GM23338 (cell line): ENCODE data around the gene FAM50A. TPM values are rescaled to one million over a fixed set of nuclear protein-coding genes. Genes with fewer than 3 reads are reported as not detected.

Experiments
- ATAC-seq: fragments of 200-7000 bp; cut with Tn5 transposase; 3 replicates; pipeline ENCODE4 v1.9.1; 2020
- DNase-seq: peaks from one replicate; pipeline ENCODE4 v3.0.0-alpha.2; 2015; ENCODE audit warnings: low spot score
- H2AFZ ChIP-seq: fragments of 200-600 bp; sonication (generic); 2 replicates; pipeline ENCODE4 v1.8.0; 2016; ENCODE audit warnings: antibody characterized with exemption, mild to moderate bottlenecking, moderate library complexity
- H3F3A ChIP-seq: fragments of 200-600 bp; sonication (generic); replicated peaks from 2 replicates; pipeline ENCODE4 v1.8.0; 2017; ENCODE audit warnings: antibody characterized with exemption, mixed run types, low read depth
- H3K27ac ChIP-seq: fragments of 200-600 bp; sonication (generic); 2 replicates; pipeline ENCODE4 v1.6.1; 2016; ENCODE audit warnings: low read depth
- H3K27me3 ChIP-seq: fragments of 200-600 bp; sonication (generic); 2 replicates; pipeline ENCODE4 v1.8.0; 2016; ENCODE audit warnings: mild to moderate bottlenecking, mixed run types, moderate library complexity; ENCODE audit not compliant: insufficient read depth
- H3K36me3 ChIP-seq: fragments of 200-600 bp; sonication (generic); 2 replicates; pipeline ENCODE4 v1.8.0; 2016; ENCODE audit warnings: mild to moderate bottlenecking; ENCODE audit not compliant: insufficient read depth
- H3K4me1 ChIP-seq: fragments of 200-600 bp; sonication (generic); 2 replicates; pipeline ENCODE4 v1.8.0; 2016; ENCODE audit warnings: mild to moderate bottlenecking, moderate library complexity; ENCODE audit not compliant: insufficient read depth
- H3K4me2 ChIP-seq: fragments of 200-600 bp; sonication (generic); 2 replicates; pipeline ENCODE4 v1.7.1; 2017; ENCODE audit warnings: mixed run types
- H3K4me3 ChIP-seq: fragments of 200-600 bp; sonication (generic); 2 replicates; pipeline ENCODE4 v1.6.1; 2016; ENCODE audit warnings: mixed run types
- H3K79me2 ChIP-seq: fragments of 200-600 bp; sonication (generic); replicated peaks from 2 replicates; pipeline ENCODE4 v1.8.0; 2017; ENCODE audit warnings: mild to moderate bottlenecking; ENCODE audit not compliant: insufficient read depth
- H3K9me2 ChIP-seq: fragments of 200-600 bp; sonication (generic); 2 replicates; pipeline ENCODE4 v1.8.0; 2017; ENCODE audit not compliant: insufficient read depth
- H4K20me1 ChIP-seq: fragments of 200-600 bp; sonication (generic); replicated peaks from 2 replicates; pipeline ENCODE4 v1.8.0; 2017; ENCODE audit warnings: mild to moderate bottlenecking; ENCODE audit not compliant: insufficient read depth
- H3K27ac Mint-ChIP-seq: 2 replicates; pipeline ENCODE4 v1.8.0; 2020; ENCODE audit warnings: inconsistent platforms, mild to moderate bottlenecking, moderate library complexity, mixed read lengths
- H3K27me3 Mint-ChIP-seq: 3 replicates; pipeline ENCODE4 v1.8.0; 2022; ENCODE audit warnings: low read depth, mild to moderate bottlenecking, moderate library complexity, mixed read lengths, inconsistent platforms; ENCODE audit not compliant: insufficient read depth, poor library complexity
- H3K36me3 Mint-ChIP-seq: 3 replicates; pipeline ENCODE4 v1.8.0; 2021; ENCODE audit warnings: low read depth, mild to moderate bottlenecking, inconsistent platforms, moderate library complexity, mixed read lengths
- H3K4me1 Mint-ChIP-seq: 3 replicates; pipeline ENCODE4 v1.8.0; 2020; ENCODE audit warnings: mild to moderate bottlenecking, inconsistent platforms, mixed read lengths
- H3K4me3 Mint-ChIP-seq: 3 replicates; pipeline ENCODE4 v1.8.0; 2021; ENCODE audit warnings: moderate library complexity, mild to moderate bottlenecking, inconsistent platforms, mixed read lengths
- H3K9me3 Mint-ChIP-seq: 3 replicates; pipeline ENCODE4 v1.8.0; 2020; ENCODE audit warnings: moderate library complexity, mild to moderate bottlenecking, inconsistent platforms, mixed read lengths
- CREB1 ChIP-seq: fragments of 250-450 bp; sonication (Bioruptor Pico); IDR thresholded peaks from 2 replicates; pipeline ENCODE4 v1.5.0; 2020; ENCODE audit warnings: low read depth, mild to moderate bottlenecking, moderate library complexity
- EZH2 ChIP-seq: fragments of 200-600 bp; sonication (generic); IDR thresholded peaks from one replicate; pipeline ENCODE4 v1.8.0; 2017; ENCODE audit warnings: antibody characterized with exemption, mild to moderate bottlenecking, low read depth; ENCODE audit not compliant: unreplicated experiment
- EZH2phosphoT487 ChIP-seq: fragments of 200-600 bp; sonication (generic); IDR thresholded peaks from one replicate; pipeline ENCODE4 v1.8.1; 2018; ENCODE audit warnings: antibody characterized with exemption; ENCODE audit not compliant: unreplicated experiment
- JUNB ChIP-seq: IDR thresholded peaks from one replicate; pipeline ENCODE4 v1.6.1; 2016; ENCODE audit warnings: antibody characterized with exemption; ENCODE audit not compliant: unreplicated experiment
- NANOG ChIP-seq: IDR thresholded peaks from 2 replicates; pipeline ENCODE4 v1.6.1; 2016; ENCODE audit warnings: antibody characterized with exemption, borderline replicate concordance
- POLR2AphosphoS5 ChIP-seq: IDR thresholded peaks from 2 replicates; pipeline ENCODE4 v1.6.1; 2016; ENCODE audit warnings: antibody characterized with exemption, low read depth
- STAT1 ChIP-seq: IDR thresholded peaks from one replicate; pipeline ENCODE4 v1.6.1; 2016; ENCODE audit warnings: antibody characterized with exemption; ENCODE audit not compliant: unreplicated experiment
- ZNF114 ChIP-seq: fragments of 250-450 bp; sonication (Bioruptor Pico); IDR thresholded peaks from 2 replicates; pipeline ENCODE4 v1.5.0; 2020; ENCODE audit warnings: mild to moderate bottlenecking, moderate library complexity
- ZNF331 ChIP-seq: fragments of 250-450 bp; sonication (Bioruptor Pico); IDR thresholded peaks from 2 replicates; pipeline ENCODE4 v1.5.0; 2020; ENCODE audit warnings: low read depth, mild to moderate bottlenecking, moderate library complexity
- polyA plus RNA-seq: library from polyadenylated mRNA; unstranded; fragments of >200 nt; fragmentation: Nextera tagmentation; extraction: Ambion mirVana; gene quantifications from 2 replicates; pipeline ENCODE4 v1.2.1, GENCODE V29; 2016
- total RNA-seq: library from RNA; depleted of rRNA; stranded (reverse); fragments of >200 nt; shearing (Covaris generic); gene quantifications from 2 replicates; pipeline ENCODE4 v1.2.3, GENCODE V29; 2014
- TF ChIP-seq, protein P1 (sequence below), 2 experiments: fragments of 200-600 bp in 1 of 2; sonication (generic) in 1 of 2; conservative IDR thresholded peaks; 2 replicates each; pipeline versions ENCODE4 v1.5.1 to v1.6.1; 2016 to 2017; ENCODE audit warnings: antibody characterized with exemption in 2 of 2, low read depth in 2 of 2, mild to moderate bottlenecking in 2 of 2, moderate library complexity in 1 of 2
- TF ChIP-seq, protein P2 (sequence below): IDR thresholded peaks from 2 replicates; pipeline ENCODE4 v1.6.1; 2016; ENCODE audit warnings: antibody characterized with exemption
- TF ChIP-seq, protein P3 (sequence below): fragments of 250-450 bp; sonication (Bioruptor Pico); IDR thresholded peaks from 2 replicates; pipeline ENCODE4 v1.5.0; 2020; ENCODE audit warnings: mild to moderate bottlenecking, moderate library complexity
- TF ChIP-seq, protein P4 (sequence below): IDR thresholded peaks from one replicate; pipeline ENCODE4 v1.6.1; 2018; ENCODE audit warnings: antibody characterized with exemption; ENCODE audit not compliant: unreplicated experiment

FAM50A gene
- total and polyA plus RNA-seq, 2 experiments from 2014 or later, result 23.9 to 77.6 TPM

DNA sequence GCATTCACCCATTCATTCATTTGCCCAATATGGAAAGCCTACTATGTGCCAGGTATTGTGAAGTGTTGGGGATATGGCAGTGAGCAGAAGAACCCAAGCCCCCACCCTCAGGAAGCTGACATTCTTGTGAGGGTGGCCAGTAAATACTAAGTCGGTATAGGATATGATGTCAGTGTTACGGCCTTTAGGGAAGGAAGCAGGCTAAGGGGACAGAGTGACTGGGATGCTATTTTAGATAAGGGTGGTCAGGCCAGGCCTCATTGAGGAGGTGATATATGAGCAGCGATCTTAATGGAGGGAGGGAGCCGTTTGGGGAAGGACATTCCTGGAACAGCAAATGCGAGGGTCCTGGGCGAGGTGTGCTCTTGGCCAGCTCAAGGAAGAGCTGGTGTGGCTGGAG, 13.5 kb upstream of the FAM50A start:
- Histone ChIP-seq H3K79me2 (peaks cover 11% of the 10 kb centered on the region), H2AFZ (no peak overlapping the region), H3K36me3 (no peaks in the 10 kb centered on the region), H3F3A (no peaks in the 10 kb centered on the region), H3K9me2 (no peaks in the 10 kb centered on the region), H4K20me1 (no peaks in the 10 kb centered on the region), H3K4me2 (no peak overlapping the region), H3K27ac (no peak overlapping the region), H3K27me3 (no peaks in the 10 kb centered on the region), H3K4me1 (no peaks in the 10 kb centered on the region; the same call in 1 of the 2 replicates), H3K4me3 (no peak overlapping the region)
- Mint-ChIP-seq H3K27me3 (peaks cover 4% of the 10 kb centered on the region), H3K4me1 (peaks cover 15% of the 10 kb centered on the region), H3K27ac (peak overlapping the region; percentile 85; the same call in 1 of the 2 replicates), H3K36me3 (peaks cover 16% of the 10 kb centered on the region), H3K4me3 (peak overlapping the region; percentile 33; the same call in 1 of the 3 replicates), H3K9me3 (no peaks in the 10 kb centered on the region)
- TF ChIP-seq EZH2phosphoT487 (no peak), EZH2 (no peak), ZNF114 (CRISPR knock-in tag) (no peak), POLR2AphosphoS5 (no peak), JUNB (no peak), ZNF331 (CRISPR knock-in tag) (no peak), STAT1 (no peak), CREB1 (CRISPR knock-in tag) (no peak), NANOG (no peak)
- TF ChIP-seq, protein P1, sequence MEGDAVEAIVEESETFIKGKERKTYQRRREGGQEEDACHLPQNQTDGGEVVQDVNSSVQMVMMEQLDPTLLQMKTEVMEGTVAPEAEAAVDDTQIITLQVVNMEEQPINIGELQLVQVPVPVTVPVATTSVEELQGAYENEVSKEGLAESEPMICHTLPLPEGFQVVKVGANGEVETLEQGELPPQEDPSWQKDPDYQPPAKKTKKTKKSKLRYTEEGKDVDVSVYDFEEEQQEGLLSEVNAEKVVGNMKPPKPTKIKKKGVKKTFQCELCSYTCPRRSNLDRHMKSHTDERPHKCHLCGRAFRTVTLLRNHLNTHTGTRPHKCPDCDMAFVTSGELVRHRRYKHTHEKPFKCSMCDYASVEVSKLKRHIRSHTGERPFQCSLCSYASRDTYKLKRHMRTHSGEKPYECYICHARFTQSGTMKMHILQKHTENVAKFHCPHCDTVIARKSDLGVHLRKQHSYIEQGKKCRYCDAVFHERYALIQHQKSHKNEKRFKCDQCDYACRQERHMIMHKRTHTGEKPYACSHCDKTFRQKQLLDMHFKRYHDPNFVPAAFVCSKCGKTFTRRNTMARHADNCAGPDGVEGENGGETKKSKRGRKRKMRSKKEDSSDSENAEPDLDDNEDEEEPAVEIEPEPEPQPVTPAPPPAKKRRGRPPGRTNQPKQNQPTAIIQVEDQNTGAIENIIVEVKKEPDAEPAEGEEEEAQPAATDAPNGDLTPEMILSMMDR (conservative IDR thresholded peaks at IDR 0.05; ENCODE audit: low read depth in 2 of 2), result no peak
- TF ChIP-seq, protein P2, sequence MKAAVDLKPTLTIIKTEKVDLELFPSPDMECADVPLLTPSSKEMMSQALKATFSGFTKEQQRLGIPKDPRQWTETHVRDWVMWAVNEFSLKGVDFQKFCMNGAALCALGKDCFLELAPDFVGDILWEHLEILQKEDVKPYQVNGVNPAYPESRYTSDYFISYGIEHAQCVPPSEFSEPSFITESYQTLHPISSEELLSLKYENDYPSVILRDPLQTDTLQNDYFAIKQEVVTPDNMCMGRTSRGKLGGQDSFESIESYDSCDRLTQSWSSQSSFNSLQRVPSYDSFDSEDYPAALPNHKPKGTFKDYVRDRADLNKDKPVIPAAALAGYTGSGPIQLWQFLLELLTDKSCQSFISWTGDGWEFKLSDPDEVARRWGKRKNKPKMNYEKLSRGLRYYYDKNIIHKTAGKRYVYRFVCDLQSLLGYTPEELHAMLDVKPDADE, result no peak
- TF ChIP-seq, protein P3, sequence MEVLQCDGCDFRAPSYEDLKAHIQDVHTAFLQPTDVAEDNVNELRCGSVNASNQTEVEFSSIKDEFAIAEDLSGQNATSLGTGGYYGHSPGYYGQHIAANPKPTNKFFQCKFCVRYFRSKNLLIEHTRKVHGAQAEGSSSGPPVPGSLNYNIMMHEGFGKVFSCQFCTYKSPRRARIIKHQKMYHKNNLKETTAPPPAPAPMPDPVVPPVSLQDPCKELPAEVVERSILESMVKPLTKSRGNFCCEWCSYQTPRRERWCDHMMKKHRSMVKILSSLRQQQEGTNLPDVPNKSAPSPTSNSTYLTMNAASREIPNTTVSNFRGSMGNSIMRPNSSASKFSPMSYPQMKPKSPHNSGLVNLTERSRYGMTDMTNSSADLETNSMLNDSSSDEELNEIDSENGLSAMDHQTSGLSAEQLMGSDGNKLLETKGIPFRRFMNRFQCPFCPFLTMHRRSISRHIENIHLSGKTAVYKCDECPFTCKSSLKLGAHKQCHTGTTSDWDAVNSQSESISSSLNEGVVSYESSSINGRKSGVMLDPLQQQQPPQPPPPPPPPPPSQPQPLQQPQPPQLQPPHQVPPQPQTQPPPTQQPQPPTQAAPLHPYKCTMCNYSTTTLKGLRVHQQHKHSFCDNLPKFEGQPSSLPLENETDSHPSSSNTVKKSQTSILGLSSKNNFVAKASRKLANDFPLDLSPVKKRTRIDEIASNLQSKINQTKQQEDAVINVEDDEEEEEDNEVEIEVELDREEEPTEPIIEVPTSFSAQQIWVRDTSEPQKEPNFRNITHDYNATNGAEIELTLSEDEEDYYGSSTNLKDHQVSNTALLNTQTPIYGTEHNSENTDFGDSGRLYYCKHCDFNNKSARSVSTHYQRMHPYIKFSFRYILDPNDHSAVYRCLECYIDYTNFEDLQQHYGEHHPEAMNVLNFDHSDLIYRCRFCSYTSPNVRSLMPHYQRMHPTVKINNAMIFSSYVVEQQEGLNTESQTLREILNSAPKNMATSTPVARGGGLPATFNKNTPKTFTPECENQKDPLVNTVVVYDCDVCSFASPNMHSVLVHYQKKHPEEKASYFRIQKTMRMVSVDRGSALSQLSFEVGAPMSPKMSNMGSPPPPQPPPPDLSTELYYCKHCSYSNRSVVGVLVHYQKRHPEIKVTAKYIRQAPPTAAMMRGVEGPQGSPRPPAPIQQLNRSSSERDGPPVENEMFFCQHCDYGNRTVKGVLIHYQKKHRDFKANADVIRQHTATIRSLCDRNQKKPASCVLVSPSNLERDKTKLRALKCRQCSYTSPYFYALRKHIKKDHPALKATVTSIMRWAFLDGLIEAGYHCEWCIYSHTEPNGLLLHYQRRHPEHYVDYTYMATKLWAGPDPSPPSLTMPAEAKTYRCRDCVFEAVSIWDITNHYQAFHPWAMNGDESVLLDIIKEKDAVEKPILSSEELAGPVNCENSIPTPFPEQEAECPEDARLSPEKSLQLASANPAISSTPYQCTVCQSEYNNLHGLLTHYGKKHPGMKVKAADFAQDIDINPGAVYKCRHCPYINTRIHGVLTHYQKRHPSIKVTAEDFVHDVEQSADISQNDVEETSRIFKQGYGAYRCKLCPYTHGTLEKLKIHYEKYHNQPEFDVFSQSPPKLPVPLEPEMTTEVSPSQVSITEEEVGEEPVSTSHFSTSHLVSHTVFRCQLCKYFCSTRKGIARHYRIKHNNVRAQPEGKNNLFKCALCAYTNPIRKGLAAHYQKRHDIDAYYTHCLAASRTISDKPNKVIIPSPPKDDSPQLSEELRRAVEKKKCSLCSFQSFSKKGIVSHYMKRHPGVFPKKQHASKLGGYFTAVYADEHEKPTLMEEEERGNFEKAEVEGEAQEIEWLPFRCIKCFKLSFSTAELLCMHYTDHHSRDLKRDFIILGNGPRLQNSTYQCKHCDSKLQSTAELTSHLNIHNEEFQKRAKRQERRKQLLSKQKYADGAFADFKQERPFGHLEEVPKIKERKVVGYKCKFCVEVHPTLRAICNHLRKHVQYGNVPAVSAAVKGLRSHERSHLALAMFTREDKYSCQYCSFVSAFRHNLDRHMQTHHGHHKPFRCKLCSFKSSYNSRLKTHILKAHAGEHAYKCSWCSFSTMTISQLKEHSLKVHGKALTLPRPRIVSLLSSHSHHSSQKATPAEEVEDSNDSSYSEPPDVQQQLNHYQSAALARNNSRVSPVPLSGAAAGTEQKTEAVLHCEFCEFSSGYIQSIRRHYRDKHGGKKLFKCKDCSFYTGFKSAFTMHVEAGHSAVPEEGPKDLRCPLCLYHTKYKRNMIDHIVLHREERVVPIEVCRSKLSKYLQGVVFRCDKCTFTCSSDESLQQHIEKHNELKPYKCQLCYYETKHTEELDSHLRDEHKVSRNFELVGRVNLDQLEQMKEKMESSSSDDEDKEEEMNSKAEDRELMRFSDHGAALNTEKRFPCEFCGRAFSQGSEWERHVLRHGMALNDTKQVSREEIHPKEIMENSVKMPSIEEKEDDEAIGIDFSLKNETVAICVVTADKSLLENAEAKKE (CRISPR knock-in tag), result no peak
- TF ChIP-seq, protein P4, sequence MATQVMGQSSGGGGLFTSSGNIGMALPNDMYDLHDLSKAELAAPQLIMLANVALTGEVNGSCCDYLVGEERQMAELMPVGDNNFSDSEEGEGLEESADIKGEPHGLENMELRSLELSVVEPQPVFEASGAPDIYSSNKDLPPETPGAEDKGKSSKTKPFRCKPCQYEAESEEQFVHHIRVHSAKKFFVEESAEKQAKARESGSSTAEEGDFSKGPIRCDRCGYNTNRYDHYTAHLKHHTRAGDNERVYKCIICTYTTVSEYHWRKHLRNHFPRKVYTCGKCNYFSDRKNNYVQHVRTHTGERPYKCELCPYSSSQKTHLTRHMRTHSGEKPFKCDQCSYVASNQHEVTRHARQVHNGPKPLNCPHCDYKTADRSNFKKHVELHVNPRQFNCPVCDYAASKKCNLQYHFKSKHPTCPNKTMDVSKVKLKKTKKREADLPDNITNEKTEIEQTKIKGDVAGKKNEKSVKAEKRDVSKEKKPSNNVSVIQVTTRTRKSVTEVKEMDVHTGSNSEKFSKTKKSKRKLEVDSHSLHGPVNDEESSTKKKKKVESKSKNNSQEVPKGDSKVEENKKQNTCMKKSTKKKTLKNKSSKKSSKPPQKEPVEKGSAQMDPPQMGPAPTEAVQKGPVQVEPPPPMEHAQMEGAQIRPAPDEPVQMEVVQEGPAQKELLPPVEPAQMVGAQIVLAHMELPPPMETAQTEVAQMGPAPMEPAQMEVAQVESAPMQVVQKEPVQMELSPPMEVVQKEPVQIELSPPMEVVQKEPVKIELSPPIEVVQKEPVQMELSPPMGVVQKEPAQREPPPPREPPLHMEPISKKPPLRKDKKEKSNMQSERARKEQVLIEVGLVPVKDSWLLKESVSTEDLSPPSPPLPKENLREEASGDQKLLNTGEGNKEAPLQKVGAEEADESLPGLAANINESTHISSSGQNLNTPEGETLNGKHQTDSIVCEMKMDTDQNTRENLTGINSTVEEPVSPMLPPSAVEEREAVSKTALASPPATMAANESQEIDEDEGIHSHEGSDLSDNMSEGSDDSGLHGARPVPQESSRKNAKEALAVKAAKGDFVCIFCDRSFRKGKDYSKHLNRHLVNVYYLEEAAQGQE, result no peak
- ATAC-seq, result no peak
- DNase-seq, result no peak
